Measurements from ENCODE around the gene ZNF775. TPM values are rescaled to one million over a fixed set of nuclear protein-coding genes. Genes with fewer than 3 reads are reported as not detected.
A peak's percentile ranks its signal among the peaks of the same experiment; 100 is the strongest.

Gene ZNF775
- total RNA-seq, 1 experiment from 2014 or later: 5.8 TPM

- Histone ChIP-seq H3K9me3 (replicated peaks) (no peaks in the 10 kb centered on the region), H3K4me3 (no peak overlapping the region), H3K27ac (no peak overlapping the region), H3K4me1 (replicated peaks) (peaks cover 26% of the 10 kb centered on the region), H3K27me3 (replicated peaks) (no peaks in the 10 kb centered on the region), H3K36me3 (peaks cover 5% of the 10 kb centered on the region; the same call in 1 of the 2 replicates)
- peak in 1 of 2 experiments; percentile 28 for DNase-seq (ENCODE audit: low read depth in 1 of 2, low spot score in 2 of 2)
Measured at GRCh38 chr7:150400788-150401423, 21.8 kb downstream of the ZNF775 start.

GRCh38 chr7:150401424-150401790 lies 22.3 kb downstream of the ZNF775 start:
- DNase-seq (ENCODE audit: low read depth in 1 of 2, low spot score in 2 of 2): no peak
- Histone ChIP-seq H3K27me3 (replicated peaks) (no peaks in the 10 kb centered on the region), H3K36me3 (peaks cover 4% of the 10 kb centered on the region; the same call in 1 of the 2 replicates), H3K4me3 (no peak overlapping the region), H3K9me3 (replicated peaks) (no peaks in the 10 kb centered on the region), H3K27ac (no peak overlapping the region), H3K4me1 (replicated peaks) (peaks cover 31% of the 10 kb centered on the region)

GRCh38 chr7:150401861-150402631 lies 22.9 kb downstream of the ZNF775 start:
- Histone ChIP-seq H3K4me1 (replicated peaks) (peaks cover 37% of the 10 kb centered on the region), H3K9me3 (replicated peaks) (no peaks in the 10 kb centered on the region), H3K36me3 (no peaks in the 10 kb centered on the region), H3K27ac (no peak overlapping the region), H3K4me3 (no peak overlapping the region), H3K27me3 (replicated peaks) (no peaks in the 10 kb centered on the region)
- no peak for DNase-seq (ENCODE audit: low read depth in 1 of 2, low spot score in 2 of 2)

GRCh38 chr7:150402671-150403321 lies 23.7 kb downstream of the ZNF775 start:
- no peak for DNase-seq (ENCODE audit: low read depth in 1 of 2, low spot score in 2 of 2)

GRCh38 chr7:150403376-150404171 lies 24.4 kb downstream of the ZNF775 start:
- no peak overlapping the region for H3K4me3 ChIP-seq
- no peak for DNase-seq (ENCODE audit: low read depth in 1 of 2, low spot score in 2 of 2)
- no peaks in the 10 kb centered on the region for H3K27me3 ChIP-seq (replicated peaks)
- peaks cover 39% of the 10 kb centered on the region for H3K4me1 ChIP-seq (replicated peaks)
- H3K27ac ChIP-seq: no peak overlapping the region
- no peaks in the 10 kb centered on the region for H3K9me3 ChIP-seq (replicated peaks)
- H3K36me3 ChIP-seq: no peaks in the 10 kb centered on the region

More at GRCh38 chr7:150402671-150403321, 23.7 kb downstream of the ZNF775 start:
- Histone ChIP-seq H3K27ac (no peak overlapping the region), H3K27me3 (replicated peaks) (no peaks in the 10 kb centered on the region), H3K4me1 (replicated peaks) (peaks cover 39% of the 10 kb centered on the region), H3K4me3 (no peak overlapping the region), H3K9me3 (replicated peaks) (no peaks in the 10 kb centered on the region), H3K36me3 (no peaks in the 10 kb centered on the region)

- H3K27ac ChIP-seq: peak overlapping the region; percentile 59; the same call in 1 of the 2 replicates
- no peaks in the 10 kb centered on the region for H3K27me3 ChIP-seq (replicated peaks)
- no peaks in the 10 kb centered on the region for H3K9me3 ChIP-seq (replicated peaks)
- peak overlapping the region; percentile 55 for H3K4me3 ChIP-seq
- peaks cover 39% of the 10 kb centered on the region for H3K4me1 ChIP-seq (replicated peaks)
- no peaks in the 10 kb centered on the region for H3K36me3 ChIP-seq
- no peak for DNase-seq (ENCODE audit: low read depth in 1 of 2, low spot score in 2 of 2)
Measured at GRCh38 chr7:150404172-150404804, 25.2 kb downstream of the ZNF775 start.

- DNase-seq (ENCODE audit: low read depth in 1 of 2, low spot score in 2 of 2): peak; percentile 78 to 85
- Histone ChIP-seq H3K4me3 (peak overlapping the region; percentile 55), H3K27ac (peak overlapping the region; percentile 59), H3K27me3 (replicated peaks) (no peaks in the 10 kb centered on the region), H3K36me3 (no peaks in the 10 kb centered on the region), H3K4me1 (replicated peaks) (peaks cover 34% of the 10 kb centered on the region), H3K9me3 (replicated peaks) (no peaks in the 10 kb centered on the region)
Measured at GRCh38 chr7:150404805-150405583, 25.9 kb downstream of the ZNF775 start.

- Histone ChIP-seq H3K4me1 (replicated peaks) (peaks cover 27% of the 10 kb centered on the region), H3K27me3 (replicated peaks) (no peaks in the 10 kb centered on the region), H3K27ac (no peak overlapping the region), H3K9me3 (replicated peaks) (no peaks in the 10 kb centered on the region), H3K36me3 (no peaks in the 10 kb centered on the region), H3K4me3 (peak overlapping the region; percentile 55)
- DNase-seq (ENCODE audit: low read depth in 1 of 2, low spot score in 2 of 2): peak in 1 of 2 experiments; percentile 23
Measured at GRCh38 chr7:150405584-150406311, 26.6 kb downstream of the ZNF775 start.

GRCh38 chr7:150406312-150406566 lies 27.1 kb downstream of the ZNF775 start:
- Histone ChIP-seq H3K4me3 (no peak overlapping the region), H3K4me1 (replicated peaks) (peaks cover 27% of the 10 kb centered on the region), H3K27me3 (replicated peaks) (no peaks in the 10 kb centered on the region), H3K36me3 (no peaks in the 10 kb centered on the region), H3K9me3 (replicated peaks) (no peaks in the 10 kb centered on the region), H3K27ac (no peak overlapping the region)
- DNase-seq (ENCODE audit: low read depth in 1 of 2, low spot score in 2 of 2): peak in 1 of 2 experiments; percentile 4

GRCh38 chr7:150406567-150407421 lies 27.7 kb downstream of the ZNF775 start:
- peaks cover 27% of the 10 kb centered on the region for H3K4me1 ChIP-seq (replicated peaks)
- H3K9me3 ChIP-seq (replicated peaks): no peaks in the 10 kb centered on the region
- H3K27ac ChIP-seq: no peak overlapping the region
- H3K36me3 ChIP-seq: no peaks in the 10 kb centered on the region
- DNase-seq (ENCODE audit: low read depth in 1 of 2, low spot score in 2 of 2): peak in 1 of 2 experiments; percentile 2
- H3K4me3 ChIP-seq: no peak overlapping the region
- no peaks in the 10 kb centered on the region for H3K27me3 ChIP-seq (replicated peaks)

- no peak for DNase-seq (ENCODE audit: low read depth in 1 of 2, low spot score in 2 of 2)
- no peaks in the 10 kb centered on the region for H3K9me3 ChIP-seq (replicated peaks)
- H3K27ac ChIP-seq: no peak overlapping the region
- H3K36me3 ChIP-seq: no peaks in the 10 kb centered on the region
- H3K4me1 ChIP-seq (replicated peaks): peaks cover 27% of the 10 kb centered on the region
- no peaks in the 10 kb centered on the region for H3K27me3 ChIP-seq (replicated peaks)
- no peak overlapping the region for H3K4me3 ChIP-seq
Measured at GRCh38 chr7:150407588-150408392, 28.7 kb downstream of the ZNF775 start.
